ENCODE data around the gene PLCG2.
A peak's percentile ranks its signal among the peaks of the same experiment; 100 is the strongest.

PLCG2 gene

DNA sequence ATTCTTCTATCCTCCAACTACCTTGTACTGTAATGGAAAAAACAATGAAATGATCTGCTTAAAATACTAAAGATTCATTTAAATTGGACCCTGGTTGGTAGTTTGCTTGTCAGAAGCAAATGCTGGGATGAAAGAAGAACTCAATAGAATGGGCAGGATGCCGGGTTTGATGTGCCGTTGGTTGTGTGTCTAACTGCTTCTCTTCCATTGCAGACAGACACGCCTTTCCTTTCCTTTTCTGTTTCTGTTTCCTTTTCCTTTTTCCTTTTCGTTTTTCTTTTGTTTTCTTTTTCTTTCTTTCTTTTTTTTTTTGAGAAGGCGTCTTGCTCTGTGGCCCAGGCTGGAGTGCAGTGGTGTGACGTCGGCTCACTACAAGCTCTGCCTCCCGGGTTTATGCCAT is 64.6 kb downstream of the PLCG2 start:
- Histone ChIP-seq H3K27ac (ENCODE audit: insufficient read depth in 1 of 2, low read depth in 1 of 2, low read length in 2 of 2, poor library complexity in 1 of 2, severe bottlenecking in 2 of 2) (no peak overlapping the region), H3K4me1 (ENCODE audit: control extremely low read depth in 1 of 4, control insufficient read depth in 4 of 4, insufficient read depth in 4 of 4, low read length in 3 of 4) (peaks cover 8 to 31% (median 17%) of the 10 kb centered on the region in 4 experiments), H3K27me3 (replicated peaks in 2 of 5; ENCODE audit: control insufficient read depth in 4 of 5, insufficient read depth in 5 of 5, low read length in 4 of 5) (no peaks in the 10 kb centered on the region), H3K4me3 (ENCODE audit: control insufficient read depth in 1 of 7, extremely low read depth in 1 of 7, insufficient read depth in 4 of 7, low read depth in 2 of 7, low read length in 6 of 7) (no peak overlapping the region), H3K9me3 (ENCODE audit: control extremely low read depth in 1 of 5, control insufficient read depth in 4 of 5, insufficient read depth in 2 of 5, low read depth in 1 of 5, low read length in 4 of 5) (no peaks in the 10 kb centered on the region), H3K36me3 (ENCODE audit: control insufficient read depth in 4 of 4, insufficient read depth in 4 of 4, low read length in 3 of 4) (peaks cover 0 to 13% (median 5%) of the 10 kb centered on the region in 4 experiments)
- no peak for DNase-seq
- ChIA-PET POLR2A (no interaction called here), CTCF (interaction anchor here (1.1 to 1.2 kb wide), 2 partner anchors 9 to 43 kb away, joined by 3 read pairs; no protein-coding TSS in a partner anchor)
- 85% methylated on average over 4 of the region's 8 CpGs for WGBS (ENCODE audit: insufficient coverage)

DNA sequence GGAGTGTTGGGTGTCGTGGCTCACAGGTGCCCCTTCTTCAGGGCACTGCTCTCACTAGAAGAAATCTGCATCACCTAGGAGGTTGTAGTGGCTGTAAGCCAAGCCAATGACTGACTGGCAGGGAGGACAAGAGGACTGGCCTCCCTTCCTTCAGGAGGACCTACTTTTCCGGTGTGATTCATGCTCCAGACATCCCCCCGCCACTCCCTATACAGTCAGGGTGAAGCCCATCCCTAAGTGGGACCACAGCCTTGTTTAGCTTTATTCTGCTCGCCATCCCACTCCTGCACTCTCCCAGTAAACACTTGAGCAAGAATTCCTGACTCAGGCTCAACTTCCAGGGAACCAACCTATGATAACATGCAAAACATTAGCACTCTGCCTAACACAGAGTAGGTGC is 67.0 kb downstream of the PLCG2 start:
- CTCF ChIA-PET: interaction anchor here (1.1 to 1.5 kb wide), 4 partner anchors 10 to 48 kb away, joined by 3 to 4 read pairs (median 4); no protein-coding TSS in a partner anchor
- WGBS (ENCODE audit: insufficient coverage): 100% methylated on average over 2 of the region's 4 CpGs
- H3K9me3 ChIP-seq (ENCODE audit: control extremely low read depth in 1 of 5, control insufficient read depth in 4 of 5, insufficient read depth in 2 of 5, low read depth in 1 of 5, low read length in 4 of 5): no peaks in the 10 kb centered on the region
- H3K27me3 ChIP-seq (replicated peaks in 2 of 5; ENCODE audit: control insufficient read depth in 4 of 5, insufficient read depth in 5 of 5, low read length in 4 of 5): no peaks in the 10 kb centered on the region
- DNase-seq: no peak
- peaks cover 0 to 13% (median 5%) of the 10 kb centered on the region in 4 experiments for H3K36me3 ChIP-seq (ENCODE audit: control insufficient read depth in 4 of 4, insufficient read depth in 4 of 4, low read length in 3 of 4)
- peaks cover 8 to 24% (median 17%) of the 10 kb centered on the region in 4 experiments for H3K4me1 ChIP-seq (ENCODE audit: control extremely low read depth in 1 of 4, control insufficient read depth in 4 of 4, insufficient read depth in 4 of 4, low read length in 3 of 4)
- POLR2A ChIA-PET: no interaction called here
- H3K4me3 ChIP-seq (ENCODE audit: control insufficient read depth in 1 of 7, extremely low read depth in 1 of 7, insufficient read depth in 4 of 7, low read depth in 2 of 7, low read length in 6 of 7): no peak overlapping the region
- no peak overlapping the region for H3K27ac ChIP-seq (ENCODE audit: insufficient read depth in 1 of 2, low read depth in 1 of 2, low read length in 2 of 2, poor library complexity in 1 of 2, severe bottlenecking in 2 of 2)

DNA sequence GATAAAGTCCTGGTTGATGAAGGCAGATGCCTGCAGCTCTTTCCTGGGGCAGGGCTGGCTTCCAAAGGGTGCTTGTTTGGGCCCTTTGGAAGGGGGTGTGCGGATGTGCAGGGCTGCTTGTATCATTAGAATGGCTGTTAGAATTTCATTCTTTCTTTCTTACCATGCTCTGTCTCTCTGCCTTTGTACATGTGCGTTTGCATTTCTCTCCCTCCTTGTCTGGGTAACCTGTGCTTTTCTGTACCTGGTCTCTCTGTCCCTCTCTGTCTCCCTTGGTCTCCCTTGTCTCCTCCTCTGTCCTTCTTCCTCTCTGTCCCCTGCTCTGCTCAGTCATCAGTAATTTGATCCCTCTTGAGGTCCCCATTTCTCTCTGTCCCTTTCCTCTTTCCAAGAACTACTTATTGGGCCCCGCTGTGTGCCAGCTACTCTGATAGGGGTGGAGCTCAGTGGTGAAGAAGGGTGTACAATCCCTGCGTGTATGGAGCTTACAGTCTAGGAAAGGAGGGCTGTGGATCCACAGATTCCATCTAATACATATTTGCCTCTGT is 69.3 kb downstream of the PLCG2 start:
- Histone ChIP-seq H3K9me3 (ENCODE audit: control extremely low read depth in 1 of 5, control insufficient read depth in 4 of 5, insufficient read depth in 2 of 5, low read depth in 1 of 5, low read length in 4 of 5) (no peaks in the 10 kb centered on the region), H3K36me3 (ENCODE audit: control insufficient read depth in 4 of 4, insufficient read depth in 4 of 4, low read length in 3 of 4) (peaks cover 0 to 19% (median 5%) of the 10 kb centered on the region in 4 experiments), H3K27me3 (replicated peaks in 2 of 5; ENCODE audit: control insufficient read depth in 4 of 5, insufficient read depth in 5 of 5, low read length in 4 of 5) (no peaks in the 10 kb centered on the region), H3K4me3 (ENCODE audit: control insufficient read depth in 1 of 7, extremely low read depth in 1 of 7, insufficient read depth in 4 of 7, low read depth in 2 of 7, low read length in 6 of 7) (no peak overlapping the region), H3K27ac (ENCODE audit: insufficient read depth in 1 of 2, low read depth in 1 of 2, low read length in 2 of 2, poor library complexity in 1 of 2, severe bottlenecking in 2 of 2) (no peak overlapping the region), H3K4me1 (ENCODE audit: control extremely low read depth in 1 of 4, control insufficient read depth in 4 of 4, insufficient read depth in 4 of 4, low read length in 3 of 4) (peaks cover 0 to 3% (median 0%) of the 10 kb centered on the region in 4 experiments)
- WGBS (ENCODE audit: insufficient coverage): 100% methylated on average over 1 of the region's 4 CpGs
- POLR2A ChIA-PET: no interaction called here
- CTCF ChIA-PET: interaction anchor here (0.6 to 1.0 kb wide), 2 partner anchors 25 to 43 kb away, joined by 3 to 5 read pairs; no protein-coding TSS in a partner anchor
- DNase-seq: no peak

DNA sequence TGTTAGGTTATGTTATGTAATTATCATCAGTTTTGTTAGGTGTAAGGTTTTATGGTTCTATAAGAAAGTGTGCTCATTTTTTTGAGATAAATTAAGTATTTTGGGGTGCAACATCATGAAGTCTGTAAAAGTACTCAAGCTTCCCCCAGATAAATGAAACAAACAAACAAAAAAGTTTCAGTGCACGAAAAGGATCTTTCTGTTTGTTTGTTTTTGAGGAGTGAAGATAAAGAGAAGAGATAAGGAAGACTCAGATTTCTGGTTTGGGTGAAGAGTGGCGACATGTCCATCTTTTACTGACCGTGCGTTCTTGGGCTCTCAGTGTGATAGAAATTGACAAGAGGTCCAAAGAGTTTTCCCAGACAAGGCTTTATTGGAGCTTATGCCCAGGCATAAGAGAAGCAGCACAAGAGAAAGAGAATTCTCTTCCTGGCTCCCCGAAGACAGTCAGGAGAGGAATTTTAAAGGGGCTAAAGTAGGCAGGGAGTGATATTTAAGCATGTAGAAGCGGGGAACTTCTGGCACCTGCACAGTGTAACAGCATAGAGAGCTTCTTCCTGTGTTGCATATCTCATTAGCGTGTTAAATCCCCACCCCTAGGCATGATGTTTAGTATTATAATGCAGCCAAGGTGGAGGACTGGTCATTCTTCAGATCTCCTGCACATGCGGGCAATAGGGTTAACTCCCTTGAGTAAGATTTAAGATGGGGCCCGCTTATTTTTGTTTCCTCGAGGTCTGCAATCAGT is 71.3 kb downstream of the PLCG2 start:
- H3K36me3 ChIP-seq (ENCODE audit: control insufficient read depth in 4 of 4, insufficient read depth in 4 of 4, low read length in 3 of 4): peaks cover under 1 to 29% (median 9%) of the 10 kb centered on the region in 4 experiments
- DNase-seq: no peak
- WGBS (ENCODE audit: insufficient coverage): 94% methylated on average over 7 of the region's 10 CpGs
- ChIA-PET POLR2A (no interaction called here), CTCF (no interaction called here)
- H3K9me3 ChIP-seq (ENCODE audit: control extremely low read depth in 1 of 5, control insufficient read depth in 4 of 5, insufficient read depth in 2 of 5, low read depth in 1 of 5, low read length in 4 of 5): no peaks in the 10 kb centered on the region
- no peak overlapping the region for H3K4me3 ChIP-seq (ENCODE audit: control insufficient read depth in 1 of 7, extremely low read depth in 1 of 7, insufficient read depth in 4 of 7, low read depth in 2 of 7, low read length in 6 of 7)
- H3K27me3 ChIP-seq (replicated peaks in 2 of 5; ENCODE audit: control insufficient read depth in 4 of 5, insufficient read depth in 5 of 5, low read length in 4 of 5): no peaks in the 10 kb centered on the region
- H3K27ac ChIP-seq (ENCODE audit: insufficient read depth in 1 of 2, low read depth in 1 of 2, low read length in 2 of 2, poor library complexity in 1 of 2, severe bottlenecking in 2 of 2): no peak overlapping the region
- peaks cover 0 to 4% (median 0%) of the 10 kb centered on the region in 4 experiments for H3K4me1 ChIP-seq (ENCODE audit: control extremely low read depth in 1 of 4, control insufficient read depth in 4 of 4, insufficient read depth in 4 of 4, low read length in 3 of 4)

DNA sequence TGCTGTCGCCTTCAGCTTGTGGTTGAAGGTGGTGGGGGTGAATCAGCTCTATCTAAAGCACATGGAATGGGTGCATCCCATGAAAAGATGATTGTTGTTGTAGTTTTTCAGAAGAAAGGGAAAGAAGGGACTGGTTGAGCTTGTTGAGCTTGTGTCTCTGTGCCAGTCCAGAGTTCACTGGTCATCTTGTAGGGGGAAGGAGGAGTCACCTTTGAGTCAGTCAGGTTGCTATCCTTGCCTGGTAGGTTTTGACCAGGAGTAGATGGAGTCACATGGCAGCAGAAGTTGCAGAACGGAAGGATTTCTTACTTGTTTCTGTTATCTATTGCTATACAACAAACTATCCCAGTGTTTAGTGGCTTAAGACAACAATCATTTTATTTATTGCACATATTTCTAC is 73.3 kb downstream of the PLCG2 start:
- peaks cover 0 to 4% (median 0%) of the 10 kb centered on the region in 4 experiments for H3K4me1 ChIP-seq (ENCODE audit: control extremely low read depth in 1 of 4, control insufficient read depth in 4 of 4, insufficient read depth in 4 of 4, low read length in 3 of 4)
- no peak overlapping the region for H3K4me3 ChIP-seq (ENCODE audit: control insufficient read depth in 1 of 7, extremely low read depth in 1 of 7, insufficient read depth in 4 of 7, low read depth in 2 of 7, low read length in 6 of 7)
- H3K27ac ChIP-seq (ENCODE audit: insufficient read depth in 1 of 2, low read depth in 1 of 2, low read length in 2 of 2, poor library complexity in 1 of 2, severe bottlenecking in 2 of 2): no peak overlapping the region
- CTCF ChIA-PET: interaction anchor here (1.3 to 2.1 kb wide), 6 partner anchors 11 to 394 kb away, joined by 3 to 7 read pairs (median 5); no protein-coding TSS in a partner anchor
- DNase-seq: no peak
- POLR2A ChIA-PET: no interaction called here
- H3K36me3 ChIP-seq (ENCODE audit: control insufficient read depth in 4 of 4, insufficient read depth in 4 of 4, low read length in 3 of 4): peaks cover 7 to 36% (median 21%) of the 10 kb centered on the region in 4 experiments
- H3K9me3 ChIP-seq (ENCODE audit: control extremely low read depth in 1 of 5, control insufficient read depth in 4 of 5, insufficient read depth in 2 of 5, low read depth in 1 of 5, low read length in 4 of 5): no peaks in the 10 kb centered on the region
- WGBS (ENCODE audit: insufficient coverage): 100% methylated on average over 1 of the region's 2 CpGs
- H3K27me3 ChIP-seq (replicated peaks in 2 of 5; ENCODE audit: control insufficient read depth in 4 of 5, insufficient read depth in 5 of 5, low read length in 4 of 5): no peaks in the 10 kb centered on the region

DNA sequence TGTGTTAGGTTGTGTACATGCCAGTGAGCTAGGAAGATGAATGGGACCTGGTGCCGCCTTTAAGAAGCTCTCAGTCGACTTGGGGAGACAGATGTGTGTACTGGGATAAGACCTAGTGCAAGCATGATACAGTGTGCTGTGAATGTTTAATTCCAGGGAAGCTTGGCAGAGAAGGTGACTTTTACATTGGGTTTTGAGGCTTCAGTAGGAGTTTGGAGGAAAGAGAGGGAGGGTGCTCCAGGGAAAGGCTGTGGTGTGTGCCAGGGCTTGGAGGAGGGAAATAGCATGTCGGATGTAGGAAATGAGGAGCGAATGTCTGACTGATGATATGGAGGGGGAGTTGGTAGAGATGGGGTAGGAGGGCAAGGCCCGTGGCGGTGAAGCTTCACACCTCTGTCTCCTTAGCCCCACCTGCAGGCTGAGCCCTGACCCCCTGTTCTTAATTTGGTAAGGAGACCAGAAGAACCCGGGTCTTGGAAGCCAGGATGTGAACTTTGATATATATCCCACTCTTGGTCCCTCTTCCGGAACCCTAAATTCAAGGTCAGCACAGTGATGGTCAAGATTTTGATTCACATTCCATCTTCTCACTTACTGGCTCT is 76.6 kb downstream of the PLCG2 start:
- no peaks in the 10 kb centered on the region for H3K9me3 ChIP-seq (ENCODE audit: control extremely low read depth in 1 of 5, control insufficient read depth in 4 of 5, insufficient read depth in 2 of 5, low read depth in 1 of 5, low read length in 4 of 5)
- ChIA-PET CTCF (interaction anchor here (0.9 to 3.2 kb wide), 10 partner anchors 9 to 132 kb away, joined by 3 to 14 read pairs (median 4); no protein-coding TSS in a partner anchor), POLR2A (no interaction called here)
- peak in 1 of 3 donors; percentile 48 for DNase-seq
- peaks cover 9 to 60% (median 35%) of the 10 kb centered on the region in 4 experiments for H3K36me3 ChIP-seq (ENCODE audit: control insufficient read depth in 4 of 4, insufficient read depth in 4 of 4, low read length in 3 of 4)
- H3K4me3 ChIP-seq (ENCODE audit: control insufficient read depth in 1 of 7, extremely low read depth in 1 of 7, insufficient read depth in 4 of 7, low read depth in 2 of 7, low read length in 6 of 7): no peak overlapping the region
- 89% methylated on average over 4 of the region's 8 CpGs for WGBS (ENCODE audit: insufficient coverage)
- H3K27ac ChIP-seq (ENCODE audit: insufficient read depth in 1 of 2, low read depth in 1 of 2, low read length in 2 of 2, poor library complexity in 1 of 2, severe bottlenecking in 2 of 2): no peak overlapping the region
- peaks cover 0 to 4% (median 0%) of the 10 kb centered on the region in 4 experiments for H3K4me1 ChIP-seq (ENCODE audit: control extremely low read depth in 1 of 4, control insufficient read depth in 4 of 4, insufficient read depth in 4 of 4, low read length in 3 of 4)
- H3K27me3 ChIP-seq (replicated peaks in 2 of 5; ENCODE audit: control insufficient read depth in 4 of 5, insufficient read depth in 5 of 5, low read length in 4 of 5): no peaks in the 10 kb centered on the region

All from common myeloid progenitor, CD34-positive (primary cell).